H9 (cell line): ENCODE measurements around the gene ABHD1. TPM values are rescaled to one million over a fixed set of nuclear protein-coding genes. Genes with fewer than 3 reads are reported as not detected.
A peak's percentile ranks its signal among the peaks of the same experiment; 100 is the strongest.

Experiments
- DNase-seq: peaks from one replicate; pipeline ENCODE4 v3.0.0-alpha.2; 2017
- H2AFZ ChIP-seq: one replicate; pipeline ENCODE4 v1.6.1; 2013; ENCODE audit warnings: mild to moderate bottlenecking, low read length, control low read depth, moderate library complexity
- H2AK5ac ChIP-seq: 2 replicates; pipeline ENCODE4 v1.6.1; 2013; ENCODE audit warnings: low read length, control low read depth, mixed read lengths; ENCODE audit not compliant: insufficient read length
- H2BK120ac ChIP-seq: one replicate; pipeline ENCODE4 v1.6.1; 2013; ENCODE audit warnings: low read depth, mild to moderate bottlenecking, low read length, control low read depth, inconsistent platforms; ENCODE audit not compliant: poor library complexity, severe bottlenecking
- H2BK12ac ChIP-seq: 2 replicates; pipeline ENCODE4 v1.6.1; 2013; ENCODE audit warnings: low read length, control low read depth, mixed read lengths, low read depth; ENCODE audit not compliant: insufficient read length
- H2BK15ac ChIP-seq: 2 replicates; pipeline ENCODE4 v1.6.1; 2013; ENCODE audit warnings: low read depth, low read length, control low read depth
- H2BK20ac ChIP-seq: one replicate; pipeline ENCODE4 v1.6.1; 2013; ENCODE audit warnings: low read depth, mild to moderate bottlenecking, low read length, control low read depth, inconsistent platforms; ENCODE audit not compliant: poor library complexity, severe bottlenecking
- H2BK5ac ChIP-seq: 2 replicates; pipeline ENCODE4 v1.6.1; 2013; ENCODE audit warnings: low read length, control low read depth, mixed read lengths; ENCODE audit not compliant: insufficient read length
- H3K14ac ChIP-seq: 2 replicates; pipeline ENCODE4 v1.6.1; 2013; ENCODE audit warnings: low read length, control low read depth; ENCODE audit not compliant: insufficient read depth
- H3K18ac ChIP-seq: 2 replicates; pipeline ENCODE4 v1.6.1; 2013; ENCODE audit warnings: low read depth, mild to moderate bottlenecking, mixed read lengths, low read length, control low read depth; ENCODE audit not compliant: insufficient read length
- H3K23ac ChIP-seq: 2 replicates; pipeline ENCODE4 v1.6.1; 2013; ENCODE audit warnings: low read length, control low read depth, mixed read lengths, low read depth; ENCODE audit not compliant: insufficient read length
- H3K23me2 ChIP-seq: 2 replicates; pipeline ENCODE4 v1.6.1; 2013; ENCODE audit warnings: low read depth, mild to moderate bottlenecking, mixed read lengths, low read length, control low read depth; ENCODE audit not compliant: insufficient read length, poor library complexity, severe bottlenecking
- H3K27ac ChIP-seq: 2 replicates; pipeline ENCODE4 v1.5.1; 2013; ENCODE audit warnings: low read length, control low read depth, mixed read lengths, low read depth; ENCODE audit not compliant: insufficient read length
- H3K27me3 ChIP-seq: 2 replicates; pipeline ENCODE4 v1.6.1; 2013; ENCODE audit warnings: low read length, control low read depth, inconsistent platforms; ENCODE audit not compliant: insufficient read depth
- H3K4ac ChIP-seq: 2 replicates; pipeline ENCODE4 v1.6.1; 2013; ENCODE audit warnings: low read depth, mild to moderate bottlenecking, control low read depth, inconsistent platforms, low read length, moderate library complexity
- H3K4me1 ChIP-seq: 2 replicates; pipeline ENCODE4 v1.6.1; 2013; ENCODE audit warnings: low read length, control low read depth, inconsistent platforms; ENCODE audit not compliant: insufficient read depth
- H3K4me2 ChIP-seq: 2 replicates; pipeline ENCODE4 v1.6.1; 2013; ENCODE audit warnings: low read length, control low read depth, mixed read lengths; ENCODE audit not compliant: insufficient read length, insufficient read depth
- H3K56ac ChIP-seq: 2 replicates; pipeline ENCODE4 v1.6.1; 2013; ENCODE audit warnings: low read depth, mild to moderate bottlenecking, mixed read lengths, low read length, control low read depth; ENCODE audit not compliant: insufficient read length
- H3K79me1 ChIP-seq: 2 replicates; pipeline ENCODE4 v1.6.1; 2013; ENCODE audit warnings: low read depth, mild to moderate bottlenecking, moderate library complexity, low read length, control low read depth, inconsistent platforms; ENCODE audit not compliant: insufficient read depth, poor library complexity, severe bottlenecking
- H3K79me2 ChIP-seq: 2 replicates; pipeline ENCODE4 v1.6.1; 2013; ENCODE audit warnings: low read length, control low read depth, inconsistent platforms; ENCODE audit not compliant: insufficient read depth
- H3K9ac ChIP-seq: 2 replicates; pipeline ENCODE4 v1.6.1; 2013; ENCODE audit warnings: low read length, control low read depth, mixed read lengths; ENCODE audit not compliant: insufficient read length; ENCODE audit errors: extremely low read depth
- H3K9me3 ChIP-seq: one replicate; pipeline ENCODE4 v1.6.1; 2013; ENCODE audit warnings: low read depth, low read length, inconsistent platforms; ENCODE audit not compliant: control insufficient read depth
- H3T11ph ChIP-seq: one replicate; pipeline ENCODE4 v1.6.1; 2013; ENCODE audit warnings: mild to moderate bottlenecking, low read length, control low read depth, inconsistent platforms
- H4K20me1 ChIP-seq: one replicate; pipeline ENCODE4 v1.6.1; 2013; ENCODE audit not compliant: control insufficient read depth, insufficient read length, insufficient read depth
- H4K5ac ChIP-seq: 2 replicates; pipeline ENCODE4 v1.6.1; 2013; ENCODE audit warnings: low read depth, mild to moderate bottlenecking, mixed read lengths, low read length, control low read depth; ENCODE audit not compliant: insufficient read length
- H4K8ac ChIP-seq: replicated peaks from 2 replicates; pipeline ENCODE4 v1.6.1; 2013; ENCODE audit warnings: low read length, control low read depth, mixed read lengths, low read depth; ENCODE audit not compliant: insufficient read length
- H4K91ac ChIP-seq: 2 replicates; pipeline ENCODE4 v1.6.1; 2013; ENCODE audit warnings: low read depth, mild to moderate bottlenecking, moderate library complexity, mixed read lengths, low read length, control low read depth; ENCODE audit not compliant: insufficient read length
- H3K27ac Mint-ChIP-seq, 3 experiments: 2 replicates in 2 of 3; 3 replicates in 1 of 3; pipeline ENCODE4 v1.8.0; 2020 to 2021; ENCODE audit warnings: mixed read lengths in 3 of 3, mild to moderate bottlenecking in 1 of 3, moderate library complexity in 1 of 3
- H3K27me3 Mint-ChIP-seq: 2 replicates; pipeline ENCODE4 v1.8.0; 2021; ENCODE audit warnings: low read depth, mild to moderate bottlenecking, moderate library complexity, mixed read lengths
- H3K36me3 Mint-ChIP-seq, 3 experiments: 2 replicates in 2 of 3; 3 replicates in 1 of 3; pipeline ENCODE4 v1.8.0; 2020 to 2021; ENCODE audit warnings: low read depth in 3 of 3, mixed read lengths in 3 of 3; ENCODE audit not compliant: insufficient read depth in 1 of 3
- H3K4me1 Mint-ChIP-seq, 2 experiments: 2 replicates each; pipeline ENCODE4 v1.8.0; 2020; ENCODE audit warnings: mixed read lengths in 2 of 2
- H3K4me3 Mint-ChIP-seq, 2 experiments: 2 replicates in 1 of 2; 3 replicates in 1 of 2; pipeline ENCODE4 v1.8.0; 2020 to 2021; ENCODE audit warnings: mild to moderate bottlenecking in 2 of 2, mixed read lengths in 2 of 2, moderate library complexity in 1 of 2
- H3K9me3 Mint-ChIP-seq, 2 experiments: 2 replicates in 1 of 2; 3 replicates in 1 of 2; pipeline ENCODE4 v1.8.0; 2020; ENCODE audit warnings: mild to moderate bottlenecking in 2 of 2, mixed read lengths in 2 of 2, moderate library complexity in 1 of 2
- WGBS: extraction: QIAGEN DNeasy Blood & Tissue Kit; methylation state at CpG from one replicate; pipeline ENCODE4 v1.1.7; 2013; ENCODE audit warnings: missing lambda C conversion rate, low lambda C conversion rate, mixed read lengths; ENCODE audit not compliant: insufficient read length; ENCODE audit errors: extremely low coverage; 5-methylcytosine and 5-hydroxymethylcytosine counted together
- total RNA-seq: library from RNA; stranded (reverse); gene quantifications from 2 replicates; pipeline ENCODE4 v1.2.1, GENCODE V29; 2021
- TF ChIP-seq, protein P1 (sequence below): fragments of 200-600 bp; sonication (generic); conservative IDR thresholded peaks from 3 replicates; pipeline ENCODE4 v1.8.0; 2021; ENCODE audit warnings: antibody characterized with exemption, mild to moderate bottlenecking

The ABHD1 gene
- total RNA-seq, 1 experiment from 2014 or later = 0.31 TPM

DNA sequence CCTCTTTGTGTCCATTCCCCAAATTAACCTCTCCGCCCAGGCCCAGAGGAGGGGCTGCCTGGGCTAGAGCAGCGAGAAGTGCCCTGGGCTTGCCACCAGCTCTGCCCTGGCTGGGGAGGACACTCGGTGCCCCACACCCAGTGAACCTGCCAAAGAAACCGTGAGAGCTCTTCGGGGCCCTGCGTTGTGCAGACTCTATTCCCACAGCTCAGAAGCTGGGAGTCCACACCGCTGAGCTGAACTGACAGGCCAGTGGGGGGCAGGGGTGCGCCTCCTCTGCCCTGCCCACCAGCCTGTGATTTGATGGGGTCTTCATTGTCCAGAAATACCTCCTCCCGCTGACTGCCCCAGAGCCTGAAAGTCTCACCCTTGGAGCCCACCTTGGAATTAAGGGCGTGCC, 23.6 kb upstream of the ABHD1 start:
- Mint-ChIP-seq H3K4me3 (no peak overlapping the region), H3K9me3 (no peaks in the 10 kb centered on the region; a peak in 1 of 5 replicates), H3K27me3 (peaks cover 11% of the 10 kb centered on the region; the same call in 1 of the 2 replicates), H3K4me1 (peaks cover 8 to 10% of the 10 kb centered on the region in 2 experiments), H3K36me3 (peaks cover 0 to 1% (median 0%) of the 10 kb centered on the region in 3 experiments; a peak in 4 of 7 replicates), H3K27ac (peak overlapping the region in 1 of 3 experiments; percentile 53; a peak in 1 of 7 replicates)
- H3K9ac ChIP-seq = no peak overlapping the region
- no peak overlapping the region for H2BK15ac ChIP-seq
- H3K4ac ChIP-seq = no peak overlapping the region
- peaks cover 3% of the 10 kb centered on the region for H4K20me1 ChIP-seq
- no peak overlapping the region for H2BK20ac ChIP-seq
- H2BK120ac ChIP-seq = no peak overlapping the region
- H3K27ac ChIP-seq = no peak overlapping the region
- no peak overlapping the region for H3K18ac ChIP-seq
- no peak overlapping the region for H3T11ph ChIP-seq
- H3K14ac ChIP-seq = no peak overlapping the region
- H3K27me3 ChIP-seq = no peaks in the 10 kb centered on the region
- H3K9me3 ChIP-seq = no peaks in the 10 kb centered on the region
- DNase-seq = no peak
- H3K56ac ChIP-seq = no peak overlapping the region
- H3K79me2 ChIP-seq = no peaks in the 10 kb centered on the region
- no CpG with 5 or more reads among the region's 10 CpGs for WGBS
- no peak overlapping the region for H3K4me2 ChIP-seq
- H2BK5ac ChIP-seq = no peak overlapping the region
- no peaks in the 10 kb centered on the region for H3K79me1 ChIP-seq
- TF ChIP-seq, protein P1, sequence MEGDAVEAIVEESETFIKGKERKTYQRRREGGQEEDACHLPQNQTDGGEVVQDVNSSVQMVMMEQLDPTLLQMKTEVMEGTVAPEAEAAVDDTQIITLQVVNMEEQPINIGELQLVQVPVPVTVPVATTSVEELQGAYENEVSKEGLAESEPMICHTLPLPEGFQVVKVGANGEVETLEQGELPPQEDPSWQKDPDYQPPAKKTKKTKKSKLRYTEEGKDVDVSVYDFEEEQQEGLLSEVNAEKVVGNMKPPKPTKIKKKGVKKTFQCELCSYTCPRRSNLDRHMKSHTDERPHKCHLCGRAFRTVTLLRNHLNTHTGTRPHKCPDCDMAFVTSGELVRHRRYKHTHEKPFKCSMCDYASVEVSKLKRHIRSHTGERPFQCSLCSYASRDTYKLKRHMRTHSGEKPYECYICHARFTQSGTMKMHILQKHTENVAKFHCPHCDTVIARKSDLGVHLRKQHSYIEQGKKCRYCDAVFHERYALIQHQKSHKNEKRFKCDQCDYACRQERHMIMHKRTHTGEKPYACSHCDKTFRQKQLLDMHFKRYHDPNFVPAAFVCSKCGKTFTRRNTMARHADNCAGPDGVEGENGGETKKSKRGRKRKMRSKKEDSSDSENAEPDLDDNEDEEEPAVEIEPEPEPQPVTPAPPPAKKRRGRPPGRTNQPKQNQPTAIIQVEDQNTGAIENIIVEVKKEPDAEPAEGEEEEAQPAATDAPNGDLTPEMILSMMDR = no peak
- H2AFZ ChIP-seq = no peak overlapping the region
- no peak overlapping the region for H2AK5ac ChIP-seq
- no peak overlapping the region for H3K23ac ChIP-seq
- no peaks in the 10 kb centered on the region for H3K23me2 ChIP-seq
- H2BK12ac ChIP-seq = no peak overlapping the region
- no peak overlapping the region for H4K8ac ChIP-seq
- H3K4me1 ChIP-seq = no peaks in the 10 kb centered on the region
- H4K91ac ChIP-seq = no peak overlapping the region
- no peak overlapping the region for H4K5ac ChIP-seq
